Progenitor cell of endocrine pancreas (in vitro differentiated cells): ENCODE measurements around the gene GSTM5. TPM values are rescaled to one million over a fixed set of nuclear protein-coding genes. Genes with fewer than 3 reads are reported as not detected.

Source experiments
- DNase-seq: peaks from one replicate; pipeline ENCODE4 v3.0.0; 2021; ENCODE audit warnings: low spot score; ENCODE audit not compliant: unreplicated experiment
- H3K27ac Mint-ChIP-seq: 2 replicates; pipeline ENCODE4 v1.8.0; 2021; ENCODE audit warnings: mild to moderate bottlenecking, moderate library complexity, mixed read lengths
- H3K27me3 Mint-ChIP-seq: 2 replicates; pipeline ENCODE4 v1.8.0; 2021; ENCODE audit warnings: mixed read lengths
- H3K36me3 Mint-ChIP-seq: 2 replicates; pipeline ENCODE4 v1.8.0; 2022; ENCODE audit warnings: mixed read lengths; ENCODE audit not compliant: insufficient read depth
- H3K4me1 Mint-ChIP-seq: 2 replicates; pipeline ENCODE4 v1.8.0; 2021; ENCODE audit warnings: low read depth, mixed read lengths
- H3K4me3 Mint-ChIP-seq: 2 replicates; pipeline ENCODE4 v1.8.0; 2021; ENCODE audit warnings: low read depth, mild to moderate bottlenecking, moderate library complexity, mixed read lengths
- H3K9me3 Mint-ChIP-seq: 2 replicates; pipeline ENCODE4 v1.8.0; 2021; ENCODE audit warnings: low read depth, mixed read lengths
- CTCF ChIP-seq: fragments of 200-600 bp; sonication (generic); IDR thresholded peaks from one replicate; pipeline ENCODE4 v1.5.0; 2021; ENCODE audit warnings: antibody characterized with exemption, mild to moderate bottlenecking; ENCODE audit not compliant: unreplicated experiment
- total RNA-seq: library from RNA; stranded (reverse); gene quantifications from 2 replicates; pipeline ENCODE4 v1.2.1, GENCODE V29; 2021

Gene GSTM5
- total RNA-seq, 1 donor from 2014 or later, result 2.8 TPM

GRCh38 chr1:109761227-109762038 is 49.4 kb downstream of the GSTM5 start:
- H3K9me3 Mint-ChIP-seq, result no peaks in the 10 kb centered on the region
- no peaks in the 10 kb centered on the region for H3K36me3 Mint-ChIP-seq
- H3K27me3 Mint-ChIP-seq, result no peaks in the 10 kb centered on the region
- no peak for DNase-seq
- H3K4me3 Mint-ChIP-seq, result no peak overlapping the region
- H3K4me1 Mint-ChIP-seq, result peaks cover 11% of the 10 kb centered on the region
- H3K27ac Mint-ChIP-seq, result no peak overlapping the region
- TF ChIP-seq CTCF, result no peak

GRCh38 chr1:109762039-109762585 is 50.1 kb downstream of the GSTM5 start:
- H3K4me1 Mint-ChIP-seq, result peaks cover 11% of the 10 kb centered on the region
- no peak for DNase-seq
- no peak overlapping the region for H3K4me3 Mint-ChIP-seq
- H3K9me3 Mint-ChIP-seq, result no peaks in the 10 kb centered on the region
- no peak for TF ChIP-seq CTCF
- H3K27ac Mint-ChIP-seq, result no peak overlapping the region
- H3K36me3 Mint-ChIP-seq, result no peaks in the 10 kb centered on the region
- H3K27me3 Mint-ChIP-seq, result no peaks in the 10 kb centered on the region

GRCh38 chr1:109762821-109763645 is 51.0 kb downstream of the GSTM5 start:
- H3K27me3 Mint-ChIP-seq, result no peaks in the 10 kb centered on the region
- H3K27ac Mint-ChIP-seq, result peak overlapping the region; percentile 43
- H3K4me3 Mint-ChIP-seq, result no peak overlapping the region
- H3K36me3 Mint-ChIP-seq, result no peaks in the 10 kb centered on the region
- DNase-seq, result no peak
- H3K4me1 Mint-ChIP-seq, result peaks cover 11% of the 10 kb centered on the region
- no peak for TF ChIP-seq CTCF
- no peaks in the 10 kb centered on the region for H3K9me3 Mint-ChIP-seq

GRCh38 chr1:109763646-109764415 is 51.8 kb downstream of the GSTM5 start, which contains the start of gene EPS8L3:
Gene EPS8L3 (minus strand): TSS chr1:109763923. CDS start chr1:109761749, 2,174 bp downstream.
- Mint-ChIP-seq H3K27me3 (no peaks in the 10 kb centered on the region), H3K9me3 (no peaks in the 10 kb centered on the region), H3K4me3 (no peak within 1 kb of the TSS)

More at GRCh38 chr1:109763646-109764415, 51.8 kb downstream of the GSTM5 start, which contains the start of gene EPS8L3:
- H3K4me1 Mint-ChIP-seq, result peaks cover 11% of the 10 kb centered on the region
- no peak for TF ChIP-seq CTCF
- DNase-seq, result no peak
- peak within 1 kb of the TSS; percentile 43 for H3K27ac Mint-ChIP-seq
- no peaks in the 10 kb centered on the region for H3K36me3 Mint-ChIP-seq
